Measurements from ENCODE around the gene SOX10. TPM values are rescaled to one million over a fixed set of nuclear protein-coding genes. Genes with fewer than 3 reads are reported as not detected.
"Not testable (repeated sequence)": the region's sequence is repeated elsewhere in the genome, so short reads cannot be mapped to it uniquely, and the experiment has no call there.

The SOX10 gene
- total RNA-seq, 1 donor from 2014 or later, result not detected

GRCh38 chr22:37965940-37966664 lies 18.3 kb downstream of the SOX10 start:
- peak in 1 of 2 donors; percentile 86 for DNase-seq (ENCODE audit: low read depth in 2 of 2)

- no peak for DNase-seq (ENCODE audit: low read depth in 2 of 2)
These were observed 23.3 kb downstream of the SOX10 start for GRCh38 chr22:37961062-37961461.

GRCh38 chr22:37959231-37959825 lies 25.0 kb downstream of the SOX10 start:
- DNase-seq (ENCODE audit: low read depth in 2 of 2), result no peak

GRCh38 chr22:37957232-37957631 lies 27.1 kb downstream of the SOX10 start:
- no peak for DNase-seq (ENCODE audit: low read depth in 2 of 2)

GRCh38 chr22:37955825-37956397 lies 28.4 kb downstream of the SOX10 start:
- not testable (repeated sequence) for DNase-seq (ENCODE audit: low read depth in 2 of 2)

- DNase-seq (ENCODE audit: low read depth in 2 of 2), result no peak
These were observed 29.7 kb downstream of the SOX10 start for GRCh38 chr22:37954686-37955085.

GRCh38 chr22:37953437-37954179 lies 30.7 kb downstream of the SOX10 start, which contains the start of the genes C22orf23 and POLR2F:
Gene C22orf23 (minus strand): TSS chr22:37953601. CDS start chr22:37953149, 452 bp downstream.
Gene POLR2F (plus strand): TSS chr22:37953699. CDS start chr22:37953788, 89 bp downstream.
- peak; percentile 96 to 98 for DNase-seq (ENCODE audit: low read depth in 2 of 2)

GRCh38 chr22:37953062-37953436 lies 31.3 kb downstream of the SOX10 start:
- DNase-seq (ENCODE audit: low read depth in 2 of 2), result no peak

- not testable (repeated sequence) for DNase-seq (ENCODE audit: low read depth in 2 of 2)
These were observed 31.7 kb downstream of the SOX10 start for GRCh38 chr22:37952629-37953028.

- peak; percentile 23 for DNase-seq (ENCODE audit: low read depth in 2 of 2)
These were observed 33.0 kb downstream of the SOX10 start for GRCh38 chr22:37951305-37951704.

- not testable (repeated sequence) for DNase-seq (ENCODE audit: low read depth in 2 of 2)
These were observed 37.1 kb downstream of the SOX10 start for GRCh38 chr22:37947142-37947795.

GRCh38 chr22:37944423-37944822 lies 39.9 kb downstream of the SOX10 start:
- not testable (repeated sequence) for DNase-seq (ENCODE audit: low read depth in 2 of 2)

- no peak for DNase-seq (ENCODE audit: low read depth in 2 of 2)
These were observed 40.5 kb downstream of the SOX10 start for GRCh38 chr22:37943825-37944198.

- DNase-seq (ENCODE audit: low read depth in 2 of 2), result no peak
These were observed 41.1 kb downstream of the SOX10 start for GRCh38 chr22:37943136-37943824.

GRCh38 chr22:37942133-37942532 lies 42.2 kb downstream of the SOX10 start:
- no peak for DNase-seq (ENCODE audit: low read depth in 2 of 2)

- peak in 1 of 2 donors; percentile 57 for DNase-seq (ENCODE audit: low read depth in 2 of 2)
These were observed 43.5 kb downstream of the SOX10 start for GRCh38 chr22:37940698-37941376.

GRCh38 chr22:37933711-37934376 lies 50.5 kb downstream of the SOX10 start:
- DNase-seq (ENCODE audit: low read depth in 2 of 2), result peak; percentile 91 to 96

GRCh38 chr22:37932821-37933578 lies 51.4 kb downstream of the SOX10 start:
- no peak for DNase-seq (ENCODE audit: low read depth in 2 of 2)

GRCh38 chr22:37932401-37932800 lies 52.0 kb downstream of the SOX10 start:
- DNase-seq (ENCODE audit: low read depth in 2 of 2), result no peak

All from lung microvascular endothelial cell (primary cell).